Measurements from ENCODE around the gene EYA2. TPM values are rescaled to one million over a fixed set of nuclear protein-coding genes. Genes with fewer than 3 reads are reported as not detected.

The EYA2 gene
- total and polyA plus RNA-seq, 4 donors: 1.6 to 4.4 (median 2.1) TPM

- no peak for TF ChIP-seq CTCF (IDR thresholded peaks at IDR 0.05; ENCODE audit: control extremely low read depth, extremely low read depth)
- H3K9me3 ChIP-seq (ENCODE audit: control insufficient read depth in 4 of 4, insufficient read depth in 3 of 4, low read length in 3 of 4): peaks cover 0 to 8% (median 3%) of the 10 kb centered on the region in 4 donors
- H3K9ac ChIP-seq (ENCODE audit: insufficient read depth in 1 of 2, low read length in 2 of 2): no peak overlapping the region
- no peaks in the 10 kb centered on the region for H3K36me3 ChIP-seq (ENCODE audit: control insufficient read depth in 4 of 4, insufficient read depth in 4 of 4, low read length in 4 of 4)
- peaks cover 0 to 4% (median 0%) of the 10 kb centered on the region in 3 donors for H3K27me3 ChIP-seq (ENCODE audit: control insufficient read depth in 3 of 3, insufficient read depth in 3 of 3, low read length in 2 of 3)
- H3K27ac ChIP-seq (ENCODE audit: low read depth in 1 of 2, low read length in 1 of 2): no peak overlapping the region
- 83 to 85% methylated on average over 13 of the region's 13 CpGs for WGBS, 2 donors
- H3K4me1 ChIP-seq (ENCODE audit: control insufficient read depth in 5 of 5, insufficient read depth in 5 of 5, low read length in 5 of 5): peaks cover 0 to 9% (median 0%) of the 10 kb centered on the region in 5 donors
- DNase-seq (no peak), ATAC-seq (ENCODE audit: insufficient read depth, low FRiP score) (no peak)
- H3K4me3 ChIP-seq: no peak overlapping the region
These were observed 83.4 kb downstream of the EYA2 start for GRCh38 chr20:46977909-46978588.

DNA sequence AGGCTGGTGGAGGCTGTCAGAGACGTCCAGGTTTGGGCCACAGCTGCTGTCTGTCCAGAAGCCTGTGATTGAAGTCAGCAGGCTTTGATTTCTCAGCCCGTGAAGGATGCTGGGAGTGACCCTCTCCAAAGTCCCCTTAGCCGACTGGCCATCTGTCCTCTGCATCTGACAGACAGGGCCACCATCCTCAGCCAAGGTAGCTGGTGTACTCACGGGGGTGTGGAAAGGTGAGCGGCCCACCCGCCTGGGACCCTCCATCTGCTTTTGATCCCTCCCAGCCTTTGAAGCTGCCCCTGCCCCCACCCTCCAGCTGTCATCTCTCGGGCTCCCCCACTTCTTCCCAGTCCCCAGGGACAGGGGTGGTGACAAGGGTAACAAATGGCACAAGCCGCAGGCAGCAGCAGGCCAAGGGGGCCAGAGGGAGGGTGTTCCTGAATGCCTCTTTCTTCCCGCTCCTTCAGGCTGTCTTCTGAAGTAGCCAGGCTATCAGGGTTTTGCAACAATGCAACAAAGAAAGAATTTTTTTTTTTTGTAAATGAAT is 84.4 kb downstream of the EYA2 start:
- WGBS, 2 donors: 29 to 35% methylated on average over 9 of the region's 9 CpGs

GRCh38 chr20:46979603-46980241 is 85.1 kb downstream of the EYA2 start:
- no peak overlapping the region for H3K27ac ChIP-seq (ENCODE audit: low read depth in 1 of 2, low read length in 1 of 2)
- H3K9me3 ChIP-seq (ENCODE audit: control insufficient read depth in 4 of 4, insufficient read depth in 3 of 4, low read length in 3 of 4): peaks cover 0 to 14% (median 4%) of the 10 kb centered on the region in 4 donors
- peaks cover 0 to 9% (median 0%) of the 10 kb centered on the region in 5 donors for H3K4me1 ChIP-seq (ENCODE audit: control insufficient read depth in 5 of 5, insufficient read depth in 5 of 5, low read length in 5 of 5)
- WGBS, 2 donors: 50 to 58% methylated on average over 8 of the region's 8 CpGs
- H3K27me3 ChIP-seq (ENCODE audit: control insufficient read depth in 3 of 3, insufficient read depth in 3 of 3, low read length in 2 of 3): peaks cover 0 to 4% (median 0%) of the 10 kb centered on the region in 3 donors
- H3K4me3 ChIP-seq: no peak overlapping the region
- ATAC-seq (ENCODE audit: insufficient read depth, low FRiP score) (no peak), DNase-seq (no peak)
- H3K36me3 ChIP-seq (ENCODE audit: control insufficient read depth in 4 of 4, insufficient read depth in 4 of 4, low read length in 4 of 4): no peaks in the 10 kb centered on the region
- no peak overlapping the region for H3K9ac ChIP-seq (ENCODE audit: insufficient read depth in 1 of 2, low read length in 2 of 2)
- TF ChIP-seq CTCF (IDR thresholded peaks at IDR 0.05; ENCODE audit: control extremely low read depth, extremely low read depth): no peak

More for the DNA sequence above, 84.4 kb downstream of the EYA2 start:
- Histone ChIP-seq H3K4me3 (no peak overlapping the region), H3K9me3 (ENCODE audit: control insufficient read depth in 4 of 4, insufficient read depth in 3 of 4, low read length in 3 of 4) (peaks cover 0 to 14% (median 4%) of the 10 kb centered on the region in 4 donors), H3K4me1 (ENCODE audit: control insufficient read depth in 5 of 5, insufficient read depth in 5 of 5, low read length in 5 of 5) (peaks cover 0 to 9% (median 0%) of the 10 kb centered on the region in 5 donors), H3K36me3 (ENCODE audit: control insufficient read depth in 4 of 4, insufficient read depth in 4 of 4, low read length in 4 of 4) (no peaks in the 10 kb centered on the region), H3K27me3 (ENCODE audit: control insufficient read depth in 3 of 3, insufficient read depth in 3 of 3, low read length in 2 of 3) (peaks cover 0 to 4% (median 0%) of the 10 kb centered on the region in 3 donors), H3K9ac (ENCODE audit: insufficient read depth in 1 of 2, low read length in 2 of 2) (peak overlapping the region in 1 of 2 donors; percentile 16), H3K27ac (ENCODE audit: low read depth in 1 of 2, low read length in 1 of 2) (no peak overlapping the region)
- DNase-seq (peak; percentile 45 to 63 (median 49)), ATAC-seq (ENCODE audit: insufficient read depth, low FRiP score) (no peak)
- no peak for TF ChIP-seq CTCF (IDR thresholded peaks at IDR 0.05; ENCODE audit: control extremely low read depth, extremely low read depth)
